PC-9 (cell line): ENCODE measurements around the gene CCDC28B.

Experiments used
- EZH2 ChIP-seq: fragments of 200-600 bp; sonication (generic); IDR thresholded peaks from 2 replicates; pipeline ENCODE4 v1.8.0; 2017; ENCODE audit warnings: antibody characterized with exemption, low read depth
- TF ChIP-seq, protein P1 (sequence below): fragments of 200-600 bp; sonication (generic); conservative IDR thresholded peaks from 2 replicates; pipeline ENCODE4 v1.6.1; 2017; ENCODE audit warnings: mixed run types, antibody characterized with exemption, mild to moderate bottlenecking, moderate library complexity

- TF ChIP-seq, protein P1, sequence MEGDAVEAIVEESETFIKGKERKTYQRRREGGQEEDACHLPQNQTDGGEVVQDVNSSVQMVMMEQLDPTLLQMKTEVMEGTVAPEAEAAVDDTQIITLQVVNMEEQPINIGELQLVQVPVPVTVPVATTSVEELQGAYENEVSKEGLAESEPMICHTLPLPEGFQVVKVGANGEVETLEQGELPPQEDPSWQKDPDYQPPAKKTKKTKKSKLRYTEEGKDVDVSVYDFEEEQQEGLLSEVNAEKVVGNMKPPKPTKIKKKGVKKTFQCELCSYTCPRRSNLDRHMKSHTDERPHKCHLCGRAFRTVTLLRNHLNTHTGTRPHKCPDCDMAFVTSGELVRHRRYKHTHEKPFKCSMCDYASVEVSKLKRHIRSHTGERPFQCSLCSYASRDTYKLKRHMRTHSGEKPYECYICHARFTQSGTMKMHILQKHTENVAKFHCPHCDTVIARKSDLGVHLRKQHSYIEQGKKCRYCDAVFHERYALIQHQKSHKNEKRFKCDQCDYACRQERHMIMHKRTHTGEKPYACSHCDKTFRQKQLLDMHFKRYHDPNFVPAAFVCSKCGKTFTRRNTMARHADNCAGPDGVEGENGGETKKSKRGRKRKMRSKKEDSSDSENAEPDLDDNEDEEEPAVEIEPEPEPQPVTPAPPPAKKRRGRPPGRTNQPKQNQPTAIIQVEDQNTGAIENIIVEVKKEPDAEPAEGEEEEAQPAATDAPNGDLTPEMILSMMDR, result no peak
- no peak for TF ChIP-seq EZH2
Measured at GRCh38 chr1:32223683-32224082, 23.3 kb downstream of the CCDC28B start.
